Measurements from ENCODE around the gene PDXDC1. TPM values are rescaled to one million over a fixed set of nuclear protein-coding genes. Genes with fewer than 3 reads are reported as not detected.
"Not testable (repeated sequence)": the region's sequence is repeated elsewhere in the genome, so short reads cannot be mapped to it uniquely, and the experiment has no call there.

The PDXDC1 gene
- total RNA-seq, 4 donors from 2014 or later: 35.3 to 91.1 (median 63.0) TPM

GRCh38 chr16:15049581-15050180, 74.9 kb downstream of the PDXDC1 start:
- Histone ChIP-seq H3K36me3 (no peaks in the 10 kb centered on the region), H3K4me3 (no peak overlapping the region), H3K4me1 (no peaks in the 10 kb centered on the region), H3K27ac (peak overlapping the region in 1 of 2 donors; percentile 6), H3K27me3 (no peaks in the 10 kb centered on the region), H3K9me3 (no peaks in the 10 kb centered on the region)
- intact Hi-C loops (cut with DNase I; ENCODE audit: low total_unique reads): no loop called here
- no peak for TF ChIP-seq POLR2A (IDR thresholded peaks at IDR 0.05)
- TF ChIP-seq, protein P1, sequence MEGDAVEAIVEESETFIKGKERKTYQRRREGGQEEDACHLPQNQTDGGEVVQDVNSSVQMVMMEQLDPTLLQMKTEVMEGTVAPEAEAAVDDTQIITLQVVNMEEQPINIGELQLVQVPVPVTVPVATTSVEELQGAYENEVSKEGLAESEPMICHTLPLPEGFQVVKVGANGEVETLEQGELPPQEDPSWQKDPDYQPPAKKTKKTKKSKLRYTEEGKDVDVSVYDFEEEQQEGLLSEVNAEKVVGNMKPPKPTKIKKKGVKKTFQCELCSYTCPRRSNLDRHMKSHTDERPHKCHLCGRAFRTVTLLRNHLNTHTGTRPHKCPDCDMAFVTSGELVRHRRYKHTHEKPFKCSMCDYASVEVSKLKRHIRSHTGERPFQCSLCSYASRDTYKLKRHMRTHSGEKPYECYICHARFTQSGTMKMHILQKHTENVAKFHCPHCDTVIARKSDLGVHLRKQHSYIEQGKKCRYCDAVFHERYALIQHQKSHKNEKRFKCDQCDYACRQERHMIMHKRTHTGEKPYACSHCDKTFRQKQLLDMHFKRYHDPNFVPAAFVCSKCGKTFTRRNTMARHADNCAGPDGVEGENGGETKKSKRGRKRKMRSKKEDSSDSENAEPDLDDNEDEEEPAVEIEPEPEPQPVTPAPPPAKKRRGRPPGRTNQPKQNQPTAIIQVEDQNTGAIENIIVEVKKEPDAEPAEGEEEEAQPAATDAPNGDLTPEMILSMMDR (IDR thresholded peaks at IDR 0.05): no peak
- DNase-seq: no peak

GRCh38 chr16:15050440-15050839, 75.6 kb downstream of the PDXDC1 start:
- intact Hi-C loops (cut with DNase I; ENCODE audit: low total_unique reads); H3K4me1 ChIP-seq; H3K9me3 ChIP-seq; H3K27ac ChIP-seq; H3K4me3 ChIP-seq; DNase-seq; H3K27me3 ChIP-seq; H3K36me3 ChIP-seq: not testable (repeated sequence)

GRCh38 chr16:15051387-15051951, 76.6 kb downstream of the PDXDC1 start:
- Histone ChIP-seq H3K4me3 (no peak overlapping the region), H3K27ac (no peak overlapping the region), H3K36me3 (no peaks in the 10 kb centered on the region), H3K27me3 (no peaks in the 10 kb centered on the region), H3K4me1 (no peaks in the 10 kb centered on the region), H3K9me3 (no peaks in the 10 kb centered on the region)
- DNase-seq: no peak
- intact Hi-C loops (cut with DNase I; ENCODE audit: low total_unique reads): no loop called here
- TF ChIP-seq POLR2A (IDR thresholded peaks at IDR 0.05): no peak
- TF ChIP-seq, protein P1 (IDR thresholded peaks at IDR 0.05): no peak

DNA sequence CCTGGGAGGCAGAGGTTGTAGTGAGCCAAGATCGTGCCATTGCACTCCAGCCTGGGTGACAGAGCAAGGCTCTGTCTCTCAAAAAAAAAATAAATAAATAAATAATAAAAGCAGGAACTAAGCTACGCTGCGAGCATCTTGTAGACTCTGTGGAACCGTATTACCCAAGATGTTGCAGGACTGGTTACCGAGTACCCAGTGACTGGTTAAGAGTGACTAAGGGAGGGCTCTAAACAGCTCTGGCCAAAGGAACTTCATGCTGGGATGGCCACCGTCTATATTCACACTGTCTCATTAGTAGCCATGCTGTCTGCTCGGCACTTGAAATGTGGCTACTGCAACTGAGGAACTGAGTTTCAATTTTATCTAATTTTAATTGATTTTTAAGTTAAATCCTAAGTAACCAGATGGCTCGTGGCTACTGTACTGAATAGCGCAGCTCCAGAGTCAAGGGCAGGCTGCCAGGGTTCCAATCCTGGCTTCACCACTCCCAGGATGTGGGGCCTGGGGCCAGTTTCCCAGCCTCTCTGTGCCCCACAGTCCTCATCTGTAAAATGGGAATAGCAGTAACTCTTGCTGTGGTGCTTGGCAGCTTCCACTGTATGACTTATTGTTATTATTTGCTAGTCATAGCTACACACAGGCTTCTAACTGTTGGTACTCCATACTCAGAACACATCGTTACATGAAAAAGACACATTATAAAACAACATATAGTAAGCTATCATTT, 78.1 kb downstream of the PDXDC1 start:
- intact Hi-C loops (cut with DNase I; ENCODE audit: low total_unique reads): no loop called here
- H3K27me3 ChIP-seq: no peaks in the 10 kb centered on the region
- no peaks in the 10 kb centered on the region for H3K9me3 ChIP-seq
- TF ChIP-seq, protein P1 (IDR thresholded peaks at IDR 0.05): no peak
- TF ChIP-seq POLR2A (IDR thresholded peaks at IDR 0.05): no peak
- no peak for DNase-seq
- H3K4me1 ChIP-seq: no peaks in the 10 kb centered on the region
- no peaks in the 10 kb centered on the region for H3K36me3 ChIP-seq
- H3K4me3 ChIP-seq: no peak overlapping the region
- H3K27ac ChIP-seq: peak overlapping the region in 1 of 2 donors; percentile 11

GRCh38 chr16:15053904-15054303, 79.1 kb downstream of the PDXDC1 start:
- H3K27me3 ChIP-seq: no peaks in the 10 kb centered on the region
- H3K4me3 ChIP-seq: no peak overlapping the region
- no peak for TF ChIP-seq POLR2A (IDR thresholded peaks at IDR 0.05)
- TF ChIP-seq, protein P1 (IDR thresholded peaks at IDR 0.05): no peak
- H3K4me1 ChIP-seq: no peaks in the 10 kb centered on the region
- no peaks in the 10 kb centered on the region for H3K36me3 ChIP-seq
- H3K9me3 ChIP-seq: no peaks in the 10 kb centered on the region
- DNase-seq: no peak
- intact Hi-C loops (cut with DNase I; ENCODE audit: low total_unique reads): no loop called here
- H3K27ac ChIP-seq: peak overlapping the region in 1 of 2 donors; percentile 87

All from uterus (tissue), 4 donors.